ENCODE results near the gene ANO9. TPM values are rescaled to one million over a fixed set of nuclear protein-coding genes. Genes with fewer than 3 reads are reported as not detected.

The ANO9 gene
- total RNA-seq, 3 donors from 2014 or later (not counting 1 experiment from before 2014, with no cell fraction given), result 15.1 to 21.3 (median 15.1) TPM

GRCh38 chr11:409008-409599 is 32.7 kb downstream of the ANO9 start:
- peaks cover 6 to 29% of the 10 kb centered on the region in 2 donors for H3K4me1 Mint-ChIP-seq
- H3K36me3 Mint-ChIP-seq, result no peaks in the 10 kb centered on the region
- H3K27ac ChIP-seq (ENCODE audit: low read length), result no peak overlapping the region
- H3K4me3 ChIP-seq (ENCODE audit: low read length), result no peak overlapping the region
- H3K9me3 Mint-ChIP-seq, result no peaks in the 10 kb centered on the region
- peaks cover 29% of the 10 kb centered on the region for H3K36me3 ChIP-seq (ENCODE audit: control insufficient read depth, insufficient read depth, low read length)
- H3K4me1 ChIP-seq (ENCODE audit: control insufficient read depth, insufficient read depth, low read length), result peaks cover 64% of the 10 kb centered on the region
- no peaks in the 10 kb centered on the region for H3K27me3 ChIP-seq (ENCODE audit: control insufficient read depth, insufficient read depth, low read length)
- DNase-seq, result peak; percentile 16 to 31
- H3K27me3 Mint-ChIP-seq (ENCODE audit: low read depth in 2 of 2), result no peaks in the 10 kb centered on the region
- H3K27ac Mint-ChIP-seq, result peak overlapping the region; percentile 24 to 73
- H3K9me3 ChIP-seq (ENCODE audit: control insufficient read depth, insufficient read depth, low read length), result no peaks in the 10 kb centered on the region
- 79% methylated on average over 7 of the region's 7 CpGs for WGBS (ENCODE audit: insufficient coverage)
- TF ChIP-seq CTCF (IDR thresholded peaks at IDR 0.05), result no peak
- intact Hi-C loops (cut with micrococcal nuclease), result loop anchor here (5.0 kb wide), 1 partner anchor 98 kb away; the partner anchor contains the start of gene RNH1
- no peak for ATAC-seq
- H3K4me3 Mint-ChIP-seq, result no peak overlapping the region

- Histone ChIP-seq H3K36me3 (ENCODE audit: control insufficient read depth, insufficient read depth, low read length) (peaks cover 29% of the 10 kb centered on the region), H3K27ac (ENCODE audit: low read length) (no peak overlapping the region), H3K27me3 (ENCODE audit: control insufficient read depth, insufficient read depth, low read length) (no peaks in the 10 kb centered on the region), H3K4me3 (ENCODE audit: low read length) (no peak overlapping the region), H3K4me1 (ENCODE audit: control insufficient read depth, insufficient read depth, low read length) (peaks cover 57% of the 10 kb centered on the region), H3K9me3 (ENCODE audit: control insufficient read depth, insufficient read depth, low read length) (no peaks in the 10 kb centered on the region)
- H3K27me3 Mint-ChIP-seq (ENCODE audit: low read depth in 2 of 2), result no peaks in the 10 kb centered on the region
- no peaks in the 10 kb centered on the region for H3K9me3 Mint-ChIP-seq
- peaks cover 4 to 25% of the 10 kb centered on the region in 2 donors for H3K4me1 Mint-ChIP-seq
- no peak overlapping the region for H3K4me3 Mint-ChIP-seq
- H3K27ac Mint-ChIP-seq, result peak overlapping the region; percentile 73 to 82
- no peaks in the 10 kb centered on the region for H3K36me3 Mint-ChIP-seq
- intact Hi-C loops (cut with micrococcal nuclease), result loop anchor here (5.0 kb wide), 1 partner anchor 99 kb away; the partner anchor contains the start of gene RNH1
- DNase-seq (peak; percentile 18 to 34), ATAC-seq (no peak)
- WGBS (ENCODE audit: insufficient coverage), result 87% methylated on average over 15 of the region's 15 CpGs
- TF ChIP-seq CTCF (IDR thresholded peaks at IDR 0.05), result no peak
Observed at GRCh38 chr11:408154-409007, 33.4 kb downstream of the ANO9 start.

- intact Hi-C loops (cut with micrococcal nuclease), result loop anchor here (2.0 to 5.0 kb wide), 2 partner anchors 43 to 100 kb away; partner anchors contain the start of genes PTDSS2 and RNH1
- peaks cover 0 to 18% of the 10 kb centered on the region in 2 donors for H3K4me1 Mint-ChIP-seq
- H3K4me3 Mint-ChIP-seq, result peak overlapping the region; percentile 42
- ATAC-seq (no peak), DNase-seq (peak in 1 of 2 donors; percentile 62)
- peaks cover 29% of the 10 kb centered on the region for H3K36me3 ChIP-seq (ENCODE audit: control insufficient read depth, insufficient read depth, low read length)
- no peaks in the 10 kb centered on the region for H3K36me3 Mint-ChIP-seq
- H3K9me3 ChIP-seq (ENCODE audit: control insufficient read depth, insufficient read depth, low read length), result no peaks in the 10 kb centered on the region
- WGBS (ENCODE audit: insufficient coverage), result 78% methylated on average over 28 of the region's 28 CpGs
- H3K4me1 ChIP-seq (ENCODE audit: control insufficient read depth, insufficient read depth, low read length), result peaks cover 50% of the 10 kb centered on the region
- TF ChIP-seq CTCF (IDR thresholded peaks at IDR 0.05), result no peak
- peak overlapping the region; percentile 62 for H3K27ac ChIP-seq (ENCODE audit: low read length)
- no peak overlapping the region for H3K4me3 ChIP-seq (ENCODE audit: low read length)
- H3K9me3 Mint-ChIP-seq, result no peaks in the 10 kb centered on the region
- H3K27me3 Mint-ChIP-seq (ENCODE audit: low read depth in 2 of 2), result no peaks in the 10 kb centered on the region
- H3K27me3 ChIP-seq (ENCODE audit: control insufficient read depth, insufficient read depth, low read length), result no peaks in the 10 kb centered on the region
- H3K27ac Mint-ChIP-seq, result peak overlapping the region; percentile 73 to 82
Observed at GRCh38 chr11:407651-408123, 34.1 kb downstream of the ANO9 start.

Measured in natural killer cell (primary cell).